Breast epithelium (tissue), 4 donors: Measurements from ENCODE around the gene CLDN20. TPM values are rescaled to one million over a fixed set of nuclear protein-coding genes. Genes with fewer than 3 reads are reported as not detected.

ENCODE experiments used
- DNase-seq, 2 donors: peaks; one replicate each; pipeline ENCODE4 v3.0.0-alpha.2; 2019; ENCODE audit warnings: low spot score in 2 of 2
- H3K27ac ChIP-seq, 2 donors: fragments of 200-600 bp; sonication (generic) in 1 of 2; one replicate each; pipeline ENCODE4 v1.5.1; 2016 to 2019; ENCODE audit warnings: mild to moderate bottlenecking in 1 of 2
- H3K27me3 ChIP-seq, 2 donors: fragments of 200-600 bp; sonication (generic) in 1 of 2; one replicate each; pipeline versions ENCODE4 v1.5.1 to v1.6.0; 2017 to 2019; ENCODE audit warnings: control low read depth in 1 of 2, mild to moderate bottlenecking in 1 of 2
- H3K36me3 ChIP-seq: fragments of 200-600 bp; one replicate; pipeline ENCODE4 v1.5.1; 2019
- H3K4me1 ChIP-seq, 2 donors: fragments of 200-600 bp; sonication (generic); one replicate each; pipeline ENCODE4 v1.5.1; 2016 to 2019; ENCODE audit warnings: control low read depth in 1 of 2
- H3K4me3 ChIP-seq, 3 donors: fragments of 200-600 bp; sonication (generic); 1 replicate in 2 of 3; 2 replicates in 1 of 3; pipeline ENCODE4 v1.5.1; 2016 to 2019; ENCODE audit warnings: mild to moderate bottlenecking in 3 of 3, moderate library complexity in 2 of 3
- H3K9me3 ChIP-seq, 2 donors: fragments of 200-600 bp; sonication (generic) in 1 of 2; one replicate each; pipeline ENCODE4 v1.5.1; 2016 to 2019; ENCODE audit warnings: control low read depth in 1 of 2
- POLR2A ChIP-seq: fragments of 450-650 bp; IDR thresholded peaks from one replicate; pipeline ENCODE4 v1.6.1; 2016; ENCODE audit warnings: antibody characterized with exemption, mild to moderate bottlenecking, moderate library complexity
- POLR2AphosphoS5 ChIP-seq, 3 donors: sonication (generic); formaldehyde crosslinking; IDR thresholded peaks; one replicate each; pipeline ENCODE4 v1.6.1; 2017; ENCODE audit warnings: antibody characterized with exemption in 3 of 3
- intact Hi-C: fragments of 100-400 bp; cut with DNase I; formaldehyde crosslinking; loops from one replicate; pipeline ENCODE4 v1.15.1; 2023; ENCODE audit warnings: low total_unique reads
- total RNA-seq, 3 donors: library from RNA; depleted of rRNA; stranded (reverse); fragments of >200 nt; gene quantifications; one replicate each; pipeline ENCODE4 v1.1.0, GENCODE V29; 2016
- TF ChIP-seq, protein P1 (sequence below), 3 donors: fragments of 450-650 bp; IDR thresholded peaks; one replicate each; pipeline ENCODE4 v1.5.1; 2016 to 2017; ENCODE audit warnings: antibody characterized with exemption in 3 of 3, mild to moderate bottlenecking in 3 of 3, moderate library complexity in 3 of 3

CLDN20 gene
- total RNA-seq, 3 donors from 2014 or later, result not detected

DNA sequence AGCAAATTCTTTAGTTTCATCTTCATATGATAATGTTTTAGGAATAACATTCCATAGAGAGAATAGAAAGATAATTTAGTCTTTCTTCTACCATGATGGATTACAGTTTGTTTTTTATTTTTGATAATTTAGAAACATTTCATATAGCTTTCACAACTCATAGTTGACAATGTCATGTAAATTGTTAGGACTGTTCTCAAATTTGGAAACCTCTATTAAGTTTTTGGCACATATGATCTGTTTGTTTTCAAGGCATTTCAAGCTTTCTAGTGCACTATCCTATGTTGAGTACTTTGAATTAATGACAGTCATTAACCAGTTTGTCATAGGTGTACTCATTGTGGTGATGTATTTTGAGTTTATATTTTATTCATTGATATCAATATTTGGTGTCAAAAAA is 61.2 kb downstream of the CLDN20 start:
- Histone ChIP-seq H3K27me3 (no peaks in the 10 kb centered on the region), H3K4me3 (no peak overlapping the region), H3K36me3 (peaks cover 5% of the 10 kb centered on the region), H3K4me1 (no peaks in the 10 kb centered on the region), H3K27ac (no peak overlapping the region), H3K9me3 (no peaks in the 10 kb centered on the region)
- no peak for DNase-seq
- intact Hi-C loops, result no loop called here
- TF ChIP-seq POLR2A (no peak), POLR2AphosphoS5 (IDR thresholded peaks at IDR 0.05) (no peak)
- TF ChIP-seq, protein P1, sequence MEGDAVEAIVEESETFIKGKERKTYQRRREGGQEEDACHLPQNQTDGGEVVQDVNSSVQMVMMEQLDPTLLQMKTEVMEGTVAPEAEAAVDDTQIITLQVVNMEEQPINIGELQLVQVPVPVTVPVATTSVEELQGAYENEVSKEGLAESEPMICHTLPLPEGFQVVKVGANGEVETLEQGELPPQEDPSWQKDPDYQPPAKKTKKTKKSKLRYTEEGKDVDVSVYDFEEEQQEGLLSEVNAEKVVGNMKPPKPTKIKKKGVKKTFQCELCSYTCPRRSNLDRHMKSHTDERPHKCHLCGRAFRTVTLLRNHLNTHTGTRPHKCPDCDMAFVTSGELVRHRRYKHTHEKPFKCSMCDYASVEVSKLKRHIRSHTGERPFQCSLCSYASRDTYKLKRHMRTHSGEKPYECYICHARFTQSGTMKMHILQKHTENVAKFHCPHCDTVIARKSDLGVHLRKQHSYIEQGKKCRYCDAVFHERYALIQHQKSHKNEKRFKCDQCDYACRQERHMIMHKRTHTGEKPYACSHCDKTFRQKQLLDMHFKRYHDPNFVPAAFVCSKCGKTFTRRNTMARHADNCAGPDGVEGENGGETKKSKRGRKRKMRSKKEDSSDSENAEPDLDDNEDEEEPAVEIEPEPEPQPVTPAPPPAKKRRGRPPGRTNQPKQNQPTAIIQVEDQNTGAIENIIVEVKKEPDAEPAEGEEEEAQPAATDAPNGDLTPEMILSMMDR (IDR thresholded peaks at IDR 0.05), result no peak

- Histone ChIP-seq H3K27me3 (no peaks in the 10 kb centered on the region), H3K4me3 (no peak overlapping the region), H3K36me3 (peaks cover 5% of the 10 kb centered on the region), H3K9me3 (no peaks in the 10 kb centered on the region), H3K4me1 (no peaks in the 10 kb centered on the region), H3K27ac (no peak overlapping the region)
- intact Hi-C loops, result no loop called here
- no peak for DNase-seq
- TF ChIP-seq POLR2A (no peak), POLR2AphosphoS5 (IDR thresholded peaks at IDR 0.05) (no peak)
- TF ChIP-seq, protein P1 (IDR thresholded peaks at IDR 0.05), result no peak
Measured at GRCh38 chr6:155325700-155326516, 62.1 kb downstream of the CLDN20 start.

Other genes starting within 250 kb of the CLDN20 start
- gene TFB1M, start 50.5 kb downstream of the CLDN20 start, total RNA-seq, result 10 to 100 TPM in 2 of 3 donors, 1 to 10 TPM in 1; 9.9 to 28.5 (median 18.4) TPM
- not detected for gene NOX3, start 191.8 kb downstream of the CLDN20 start, total RNA-seq